NCI-H510A (cell line): ENCODE data around the gene ALDH6A1.
A peak's percentile ranks its signal among the peaks of the same experiment; 100 is the strongest.
"Not testable (repeated sequence)": the region's sequence is repeated elsewhere in the genome, so short reads cannot be mapped to it uniquely, and the experiment has no call there.

Source experiments
- DNase-seq: peaks from one replicate; lab custom pipeline; 2025; lab: John Stamatoyannopoulos, UW

Gene ALDH6A1

GRCh38 chr14:74084277-74085046 is at the start of gene ALDH6A1, which contains the start of gene LIN52:
TSS of gene ALDH6A1 (minus strand) at chr14:74084453. CDS start at chr14:74084394, 59 bp downstream.
TSS of gene LIN52 (plus strand) at chr14:74084956. CDS start at chr14:74084975, 19 bp downstream.
- peak; percentile 100 for DNase-seq

GRCh38 chr14:74127634-74128033 is 43.4 kb upstream of the ALDH6A1 start:
- no peak for DNase-seq

GRCh38 chr14:74126315-74127013 is 42.2 kb upstream of the ALDH6A1 start:
- DNase-seq = no peak

GRCh38 chr14:74125487-74125886 is 41.2 kb upstream of the ALDH6A1 start:
- DNase-seq = not testable (repeated sequence)

GRCh38 chr14:74111395-74112216 is 27.4 kb upstream of the ALDH6A1 start:
- DNase-seq = peak; percentile 2

- no peak for DNase-seq
These were observed 25.1 kb upstream of the ALDH6A1 start for GRCh38 chr14:74109369-74109768.

GRCh38 chr14:74105381-74105780 is 21.1 kb upstream of the ALDH6A1 start:
- DNase-seq = no peak

- no peak for DNase-seq
These were observed 5.2 kb upstream of the ALDH6A1 start for GRCh38 chr14:74089251-74090020.

GRCh38 chr14:74085828-74086227 is 1.6 kb upstream of the ALDH6A1 start:
- no peak for DNase-seq

GRCh38 chr14:74085047-74085637 is 889 bp upstream of the ALDH6A1 start:
- DNase-seq = peak; percentile 48

GRCh38 chr14:74083784-74084276 is 423 bp downstream of the ALDH6A1 start:
- no peak for DNase-seq

- DNase-seq = no peak
These were observed 1.1 kb downstream of the ALDH6A1 start for GRCh38 chr14:74083161-74083560.

GRCh38 chr14:74081491-74081890 is 2.8 kb downstream of the ALDH6A1 start:
- no peak for DNase-seq

GRCh38 chr14:74080820-74081460 is 3.3 kb downstream of the ALDH6A1 start:
- DNase-seq = no peak

GRCh38 chr14:74077401-74077800 is 6.9 kb downstream of the ALDH6A1 start:
- no peak for DNase-seq

- DNase-seq = no peak
These were observed 18.3 kb downstream of the ALDH6A1 start for GRCh38 chr14:74065746-74066575.

GRCh38 chr14:74064883-74065282 is 19.4 kb downstream of the ALDH6A1 start:
- no peak for DNase-seq

GRCh38 chr14:74064426-74064825 is 19.8 kb downstream of the ALDH6A1 start:
- no peak for DNase-seq

GRCh38 chr14:74062809-74063150 is 21.5 kb downstream of the ALDH6A1 start:
- DNase-seq = no peak
